Vagina (tissue), 2 donors: ENCODE data around the gene L3MBTL1. TPM values are rescaled to one million over a fixed set of nuclear protein-coding genes. Genes with fewer than 3 reads are reported as not detected.

Experiments
- DNase-seq, 2 donors: peaks; one replicate each; pipeline ENCODE4 v3.0.0-alpha.2; 2017; ENCODE audit errors: extremely low spot score in 2 of 2
- H3K27ac ChIP-seq: fragments of 200-600 bp; sonication (generic); one replicate; pipeline ENCODE4 v1.5.1; 2019
- H3K27me3 ChIP-seq: fragments of 200-600 bp; sonication (generic); one replicate; pipeline ENCODE4 v1.5.1; 2019
- H3K36me3 ChIP-seq, 2 donors: fragments of 200-600 bp; sonication (generic); one replicate each; pipeline ENCODE4 v1.5.1; 2017 to 2019
- H3K4me1 ChIP-seq: fragments of 200-600 bp; sonication (generic); one replicate; pipeline ENCODE4 v1.5.1; 2019
- H3K4me3 ChIP-seq, 2 donors: fragments of 200-600 bp; sonication (generic); 1 replicate in 1 of 2; 2 replicates in 1 of 2; pipeline ENCODE4 v1.5.1; 2016 to 2019
- H3K9me3 ChIP-seq: fragments of 200-600 bp; sonication (generic); one replicate; pipeline ENCODE4 v1.5.1; 2019
- POLR2A ChIP-seq, 2 donors: fragments of 450-650 bp; IDR thresholded peaks; one replicate each; pipeline ENCODE4 v1.6.1; 2017; ENCODE audit warnings: antibody characterized with exemption in 2 of 2, mild to moderate bottlenecking in 2 of 2, moderate library complexity in 2 of 2
- POLR2AphosphoS5 ChIP-seq, 2 donors: sonication (generic); formaldehyde crosslinking; IDR thresholded peaks; one replicate each; pipeline ENCODE4 v1.9.0; 2017; ENCODE audit warnings: antibody characterized with exemption in 2 of 2, mild to moderate bottlenecking in 2 of 2, low read depth in 1 of 2; ENCODE audit not compliant: insufficient read depth in 1 of 2
- intact Hi-C: fragments of 100-400 bp; cut with DNase I; formaldehyde crosslinking; loops from one replicate; pipeline ENCODE4 v1.15.1; 2023
- total RNA-seq: library from RNA; depleted of rRNA; stranded (reverse); fragments of >200 nt; gene quantifications from one replicate; pipeline ENCODE4 v1.2.3, GENCODE V29; 2016
- TF ChIP-seq, protein P1 (sequence below), 3 experiments: fragments of 450-650 bp in 2 of 3; fragments of 200-600 bp in 1 of 3; sonication (generic) in 1 of 3; IDR thresholded peaks; one replicate each; pipeline ENCODE4 v1.5.1; 2017 to 2019; ENCODE audit warnings: antibody characterized with exemption in 3 of 3, mild to moderate bottlenecking in 2 of 3, moderate library complexity in 2 of 3

L3MBTL1 gene
- total RNA-seq, 1 donor from 2014 or later = 20.9 TPM

DNA sequence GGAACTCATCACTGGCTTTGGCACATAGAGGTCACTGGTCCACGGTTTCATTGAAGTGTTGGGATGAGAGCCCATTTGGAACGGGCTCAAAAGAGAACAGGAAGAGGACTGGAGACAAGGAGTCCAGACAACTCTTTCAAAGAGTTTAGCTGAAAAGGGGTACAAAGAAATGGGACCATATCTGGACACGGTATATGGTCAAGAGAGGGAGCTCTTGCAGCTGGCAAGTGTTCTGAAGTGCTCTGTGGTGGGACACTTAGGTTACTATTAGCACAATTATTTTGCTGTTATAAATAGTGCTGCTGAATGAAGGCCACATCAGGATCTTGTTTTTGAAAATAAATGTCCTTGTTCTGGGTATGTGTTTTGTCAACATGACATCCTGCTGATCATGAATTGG, 55.9 kb downstream of the L3MBTL1 start:
- no peak overlapping the region for H3K27ac ChIP-seq
- no peak for DNase-seq
- H3K36me3 ChIP-seq = no peaks in the 10 kb centered on the region
- TF ChIP-seq POLR2A (IDR thresholded peaks at IDR 0.05) = no peak
- TF ChIP-seq, protein P1, sequence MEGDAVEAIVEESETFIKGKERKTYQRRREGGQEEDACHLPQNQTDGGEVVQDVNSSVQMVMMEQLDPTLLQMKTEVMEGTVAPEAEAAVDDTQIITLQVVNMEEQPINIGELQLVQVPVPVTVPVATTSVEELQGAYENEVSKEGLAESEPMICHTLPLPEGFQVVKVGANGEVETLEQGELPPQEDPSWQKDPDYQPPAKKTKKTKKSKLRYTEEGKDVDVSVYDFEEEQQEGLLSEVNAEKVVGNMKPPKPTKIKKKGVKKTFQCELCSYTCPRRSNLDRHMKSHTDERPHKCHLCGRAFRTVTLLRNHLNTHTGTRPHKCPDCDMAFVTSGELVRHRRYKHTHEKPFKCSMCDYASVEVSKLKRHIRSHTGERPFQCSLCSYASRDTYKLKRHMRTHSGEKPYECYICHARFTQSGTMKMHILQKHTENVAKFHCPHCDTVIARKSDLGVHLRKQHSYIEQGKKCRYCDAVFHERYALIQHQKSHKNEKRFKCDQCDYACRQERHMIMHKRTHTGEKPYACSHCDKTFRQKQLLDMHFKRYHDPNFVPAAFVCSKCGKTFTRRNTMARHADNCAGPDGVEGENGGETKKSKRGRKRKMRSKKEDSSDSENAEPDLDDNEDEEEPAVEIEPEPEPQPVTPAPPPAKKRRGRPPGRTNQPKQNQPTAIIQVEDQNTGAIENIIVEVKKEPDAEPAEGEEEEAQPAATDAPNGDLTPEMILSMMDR (IDR thresholded peaks at IDR 0.05) = no peak
- no peak for TF ChIP-seq POLR2AphosphoS5 (IDR thresholded peaks at IDR 0.05; ENCODE audit: insufficient read depth in 1 of 2, low read depth in 1 of 2)
- no peaks in the 10 kb centered on the region for H3K4me1 ChIP-seq
- H3K9me3 ChIP-seq = no peaks in the 10 kb centered on the region
- no peaks in the 10 kb centered on the region for H3K27me3 ChIP-seq
- H3K4me3 ChIP-seq = no peak overlapping the region
- intact Hi-C loops = no loop called here

DNA sequence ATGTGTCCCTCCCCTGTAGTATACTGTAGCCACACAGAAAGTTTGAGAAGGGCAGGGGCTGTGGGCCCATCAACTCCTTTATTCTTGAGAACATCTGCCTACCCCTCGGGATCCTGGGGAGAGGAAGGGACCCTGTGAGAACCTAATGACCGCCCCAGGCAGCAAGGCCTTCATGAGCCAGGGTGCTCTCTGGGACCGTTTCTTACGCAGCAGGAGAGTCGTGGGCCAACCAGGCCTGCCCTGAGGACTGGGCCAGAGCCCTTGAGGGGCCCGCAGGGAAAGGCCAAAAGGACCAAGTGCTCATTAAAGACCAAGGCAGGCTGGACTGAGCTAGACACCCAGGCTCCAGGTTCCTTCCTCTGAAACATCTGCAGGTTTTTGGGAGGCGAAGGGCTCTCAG, 56.5 kb downstream of the L3MBTL1 start:
- H3K4me1 ChIP-seq = no peaks in the 10 kb centered on the region
- intact Hi-C loops = no loop called here
- TF ChIP-seq, protein P1 (IDR thresholded peaks at IDR 0.05) = no peak
- TF ChIP-seq POLR2AphosphoS5 (IDR thresholded peaks at IDR 0.05; ENCODE audit: insufficient read depth in 1 of 2, low read depth in 1 of 2) (no peak), POLR2A (IDR thresholded peaks at IDR 0.05) (no peak)
- H3K27me3 ChIP-seq = no peaks in the 10 kb centered on the region
- no peak overlapping the region for H3K4me3 ChIP-seq
- no peaks in the 10 kb centered on the region for H3K9me3 ChIP-seq
- DNase-seq = no peak
- H3K27ac ChIP-seq = no peak overlapping the region
- H3K36me3 ChIP-seq = no peaks in the 10 kb centered on the region

DNA sequence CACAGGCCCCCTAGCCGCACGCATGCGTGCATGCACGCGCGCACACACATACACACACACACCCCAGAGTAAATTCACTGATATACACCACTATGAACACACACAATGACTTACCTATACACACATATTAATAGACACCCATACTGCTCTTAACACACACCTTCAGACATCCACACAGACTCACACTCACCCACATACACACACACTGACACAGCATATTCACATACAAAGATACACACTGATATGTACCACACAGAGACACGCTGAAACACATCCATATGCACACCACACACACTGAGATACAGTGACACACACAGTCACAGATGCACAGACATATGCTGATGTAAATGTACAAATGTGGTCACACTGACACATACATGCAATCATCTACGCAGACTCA, 57.0 kb downstream of the L3MBTL1 start:
- Histone ChIP-seq H3K27ac (no peak overlapping the region), H3K36me3 (no peaks in the 10 kb centered on the region), H3K4me3 (no peak overlapping the region), H3K9me3 (no peaks in the 10 kb centered on the region), H3K4me1 (no peaks in the 10 kb centered on the region), H3K27me3 (no peaks in the 10 kb centered on the region)
- TF ChIP-seq POLR2AphosphoS5 (IDR thresholded peaks at IDR 0.05; ENCODE audit: insufficient read depth in 1 of 2, low read depth in 1 of 2) (no peak), POLR2A (IDR thresholded peaks at IDR 0.05) (no peak)
- TF ChIP-seq, protein P1 (IDR thresholded peaks at IDR 0.05) = no peak
- intact Hi-C loops = no loop called here
- no peak for DNase-seq

DNA sequence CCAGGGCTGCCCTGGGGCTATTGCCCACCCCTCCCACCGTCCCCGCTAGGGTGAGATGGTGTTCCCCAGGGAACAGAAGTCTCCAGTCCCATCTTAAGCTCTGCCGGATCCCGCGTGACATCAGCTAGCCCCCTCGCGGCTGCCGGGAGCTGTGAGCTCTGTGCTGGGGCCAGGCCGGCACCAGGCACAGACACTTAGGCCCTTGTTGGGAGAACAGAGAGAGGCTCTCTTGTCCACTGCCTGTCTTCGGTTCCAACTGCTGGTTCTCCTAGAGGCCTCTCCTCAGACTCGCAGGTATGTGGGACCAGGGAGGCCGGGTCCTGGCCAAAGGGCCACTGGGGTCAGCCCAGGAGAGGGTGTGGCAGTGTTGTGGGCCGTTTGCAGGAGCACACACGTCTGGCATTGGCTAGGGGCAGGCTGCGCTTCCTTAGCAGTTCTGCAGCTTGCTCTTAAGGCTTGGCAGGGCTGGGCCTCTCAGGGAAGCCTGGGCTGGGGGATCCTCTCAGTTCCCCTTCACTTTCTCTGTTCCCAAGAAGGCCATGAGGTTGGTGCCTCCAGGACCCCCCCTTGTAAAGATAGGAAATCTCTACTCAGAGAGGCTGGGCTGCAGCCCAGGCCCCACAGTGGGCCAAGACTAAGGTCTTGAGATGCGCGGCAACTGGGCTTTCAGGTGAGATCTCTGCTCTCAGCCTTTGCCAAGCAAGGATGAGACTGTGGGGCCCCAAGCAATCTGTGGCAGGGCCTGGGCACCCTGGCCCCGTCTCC, 57.7 kb downstream of the L3MBTL1 start:
- H3K36me3 ChIP-seq = no peaks in the 10 kb centered on the region
- intact Hi-C loops = no loop called here
- no peak overlapping the region for H3K27ac ChIP-seq
- DNase-seq = no peak
- no peaks in the 10 kb centered on the region for H3K9me3 ChIP-seq
- no peaks in the 10 kb centered on the region for H3K27me3 ChIP-seq
- H3K4me3 ChIP-seq = no peak overlapping the region
- TF ChIP-seq POLR2AphosphoS5 (IDR thresholded peaks at IDR 0.05; ENCODE audit: insufficient read depth in 1 of 2, low read depth in 1 of 2) (no peak), POLR2A (IDR thresholded peaks at IDR 0.05) (no peak)
- TF ChIP-seq, protein P1 (IDR thresholded peaks at IDR 0.05) = no peak
- H3K4me1 ChIP-seq = no peaks in the 10 kb centered on the region

DNA sequence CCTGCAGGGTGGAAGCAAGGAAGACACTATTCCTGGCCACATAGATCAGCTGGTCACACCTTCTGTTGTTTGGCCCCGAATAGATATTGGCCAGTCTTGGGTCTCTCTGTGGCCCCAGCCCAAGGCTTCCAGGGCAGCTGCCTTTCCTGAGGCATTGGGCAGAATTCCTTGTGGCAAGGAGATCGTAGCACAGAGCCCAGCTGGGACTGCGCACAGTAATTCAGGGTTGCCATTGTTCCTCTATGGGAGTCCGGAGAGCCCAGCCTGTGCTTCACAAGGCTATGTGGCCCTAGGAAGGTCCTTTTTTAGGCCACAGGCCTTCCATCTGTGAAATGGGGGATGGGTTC, 58.2 kb downstream of the L3MBTL1 start:
- Histone ChIP-seq H3K4me3 (no peak overlapping the region), H3K9me3 (no peaks in the 10 kb centered on the region), H3K27me3 (no peaks in the 10 kb centered on the region), H3K27ac (no peak overlapping the region), H3K4me1 (no peaks in the 10 kb centered on the region), H3K36me3 (no peaks in the 10 kb centered on the region)
- no peak for TF ChIP-seq POLR2A (IDR thresholded peaks at IDR 0.05)
- TF ChIP-seq, protein P1 (IDR thresholded peaks at IDR 0.05) = no peak
- no peak for TF ChIP-seq POLR2AphosphoS5 (IDR thresholded peaks at IDR 0.05; ENCODE audit: insufficient read depth in 1 of 2, low read depth in 1 of 2)
- intact Hi-C loops = no loop called here
- no peak for DNase-seq
